ENCODE data around the gene SMDT1. TPM values are rescaled to one million over a fixed set of nuclear protein-coding genes. Genes with fewer than 3 reads are reported as not detected.

SMDT1 gene
- polyA plus RNA-seq, 1 of the 3 experiments (the other 2 are of a cell fraction) = 29.8 TPM

DNA sequence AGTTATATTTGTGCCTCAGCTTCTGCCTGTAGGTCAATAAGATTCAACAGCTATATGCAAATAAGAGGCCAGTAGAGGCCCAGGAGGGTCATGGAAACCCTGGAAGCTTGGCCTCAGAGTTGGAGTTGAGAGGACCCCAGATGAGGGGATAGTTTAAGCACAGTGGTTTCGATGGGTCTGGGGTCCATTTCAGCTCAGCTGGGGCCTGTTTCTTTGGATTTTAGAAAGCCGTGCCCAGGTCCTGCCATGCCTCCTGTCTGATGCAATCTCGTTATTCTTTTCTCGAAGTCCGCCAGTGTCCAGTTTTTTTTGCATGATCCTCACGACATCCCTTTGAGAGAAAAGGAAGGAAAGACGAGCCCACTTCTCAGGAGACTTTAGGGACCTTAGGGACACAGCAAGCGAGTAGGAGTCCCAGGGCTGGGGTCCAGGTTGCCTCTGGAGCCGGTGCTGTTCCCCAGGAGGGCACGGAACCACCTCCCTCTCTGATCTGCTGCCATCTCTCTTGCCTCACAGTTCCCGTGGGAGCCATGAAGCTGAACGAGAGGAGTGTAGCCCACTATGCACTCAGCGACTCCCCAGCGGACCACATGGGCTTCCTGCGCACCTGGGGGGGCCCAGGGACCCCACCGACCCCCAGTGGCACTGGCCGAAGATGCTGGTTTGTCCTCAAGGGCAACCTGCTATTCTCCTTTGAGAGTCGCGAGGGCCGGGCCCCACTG, 2.6 kb upstream of the SMDT1 start (continued):
- TF ChIP-seq, protein P1, sequence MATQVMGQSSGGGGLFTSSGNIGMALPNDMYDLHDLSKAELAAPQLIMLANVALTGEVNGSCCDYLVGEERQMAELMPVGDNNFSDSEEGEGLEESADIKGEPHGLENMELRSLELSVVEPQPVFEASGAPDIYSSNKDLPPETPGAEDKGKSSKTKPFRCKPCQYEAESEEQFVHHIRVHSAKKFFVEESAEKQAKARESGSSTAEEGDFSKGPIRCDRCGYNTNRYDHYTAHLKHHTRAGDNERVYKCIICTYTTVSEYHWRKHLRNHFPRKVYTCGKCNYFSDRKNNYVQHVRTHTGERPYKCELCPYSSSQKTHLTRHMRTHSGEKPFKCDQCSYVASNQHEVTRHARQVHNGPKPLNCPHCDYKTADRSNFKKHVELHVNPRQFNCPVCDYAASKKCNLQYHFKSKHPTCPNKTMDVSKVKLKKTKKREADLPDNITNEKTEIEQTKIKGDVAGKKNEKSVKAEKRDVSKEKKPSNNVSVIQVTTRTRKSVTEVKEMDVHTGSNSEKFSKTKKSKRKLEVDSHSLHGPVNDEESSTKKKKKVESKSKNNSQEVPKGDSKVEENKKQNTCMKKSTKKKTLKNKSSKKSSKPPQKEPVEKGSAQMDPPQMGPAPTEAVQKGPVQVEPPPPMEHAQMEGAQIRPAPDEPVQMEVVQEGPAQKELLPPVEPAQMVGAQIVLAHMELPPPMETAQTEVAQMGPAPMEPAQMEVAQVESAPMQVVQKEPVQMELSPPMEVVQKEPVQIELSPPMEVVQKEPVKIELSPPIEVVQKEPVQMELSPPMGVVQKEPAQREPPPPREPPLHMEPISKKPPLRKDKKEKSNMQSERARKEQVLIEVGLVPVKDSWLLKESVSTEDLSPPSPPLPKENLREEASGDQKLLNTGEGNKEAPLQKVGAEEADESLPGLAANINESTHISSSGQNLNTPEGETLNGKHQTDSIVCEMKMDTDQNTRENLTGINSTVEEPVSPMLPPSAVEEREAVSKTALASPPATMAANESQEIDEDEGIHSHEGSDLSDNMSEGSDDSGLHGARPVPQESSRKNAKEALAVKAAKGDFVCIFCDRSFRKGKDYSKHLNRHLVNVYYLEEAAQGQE (IDR thresholded peaks at IDR 0.05; ENCODE audit: low read depth, low read length) = no peak

DNA sequence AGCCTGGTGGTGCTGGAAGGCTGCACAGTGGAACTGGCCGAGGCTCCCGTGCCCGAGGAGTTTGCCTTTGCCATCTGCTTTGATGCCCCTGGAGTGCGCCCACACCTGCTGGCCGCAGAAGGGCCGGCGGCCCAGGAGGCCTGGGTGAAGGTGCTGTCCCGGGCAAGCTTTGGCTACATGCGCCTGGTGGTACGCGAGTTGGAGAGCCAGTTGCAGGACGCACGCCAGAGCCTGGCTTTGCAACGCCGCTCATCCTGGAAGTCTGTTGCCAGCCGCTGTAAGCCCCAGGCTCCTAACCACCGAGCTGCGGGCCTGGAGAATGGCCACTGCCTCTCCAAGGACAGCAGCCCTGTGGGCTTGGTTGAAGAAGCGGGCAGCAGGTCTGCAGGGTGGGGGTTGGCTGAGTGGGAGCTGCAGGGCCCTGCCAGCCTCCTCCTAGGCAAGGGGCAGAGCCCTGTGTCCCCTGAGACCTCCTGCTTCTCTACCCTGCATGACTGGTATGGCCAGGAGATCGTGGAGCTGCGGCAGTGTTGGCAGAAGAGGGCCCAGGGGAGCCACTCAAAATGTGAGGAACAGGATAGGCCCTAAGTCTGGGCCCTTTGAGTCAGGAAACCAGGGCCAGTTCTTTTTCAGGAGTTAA, 1.9 kb upstream of the SMDT1 start:
- no peak overlapping the region; a peak in 1 of 4 replicates for H3K27ac ChIP-seq (ENCODE audit: low read depth in 2 of 2, low read length in 1 of 2)
- WGBS (ENCODE audit: low lambda C conversion rate) = 100% methylated on average over 2 of the region's 21 CpGs
- no peaks in the 10 kb centered on the region for H3K9me2 ChIP-seq
- peaks cover 0 to 8% of the 10 kb centered on the region in 2 experiments; a peak in 2 of 4 replicates for H3K4me1 ChIP-seq (ENCODE audit: control insufficient read depth in 1 of 2, insufficient read depth in 2 of 2, low read depth in 1 of 2, low read length in 1 of 2)
- no peak overlapping the region for H3K9ac ChIP-seq
- no peak overlapping the region for H3K4me3 ChIP-seq (ENCODE audit: low read depth in 2 of 2, low read length in 1 of 2)
- no peak overlapping the region for H3K4me2 ChIP-seq
- ChIA-PET CTCF (interaction anchor here (1.2 kb wide), 1 partner anchor 14 kb away, joined by 4 read pairs; no protein-coding TSS in a partner anchor), POLR2A (no interaction called here)
- no peak for DNase-seq
- H3K79me2 ChIP-seq (ENCODE audit: insufficient read depth) = peaks cover 15% of the 10 kb centered on the region
- H4K20me1 ChIP-seq (ENCODE audit: insufficient read depth) = no peaks in the 10 kb centered on the region
- H3K9me3 ChIP-seq = no peaks in the 10 kb centered on the region
- H3F3A ChIP-seq (replicated peaks; ENCODE audit: insufficient read depth) = no peaks in the 10 kb centered on the region
- no peak overlapping the region for H2AFZ ChIP-seq (ENCODE audit: low read depth)
- H3K36me3 ChIP-seq (replicated peaks in 1 of 2; ENCODE audit: control insufficient read depth in 1 of 2, insufficient read depth in 2 of 2, low read length in 1 of 2) = no peaks in the 10 kb centered on the region
- H3K27me3 ChIP-seq (ENCODE audit: insufficient read depth) = no peaks in the 10 kb centered on the region
- TF ChIP-seq CHD2 (IDR thresholded peaks at IDR 0.05; ENCODE audit: low read length, partially characterized antibody) (no peak), TEAD4 (IDR thresholded peaks at IDR 0.05; ENCODE audit: borderline replicate concordance, insufficient read depth) (no peak), FOXM1 (IDR thresholded peaks at IDR 0.05; ENCODE audit: low read depth) (no peak), MEF2A (IDR thresholded peaks at IDR 0.05; ENCODE audit: borderline replicate concordance, low read depth) (no peak), RAD21 (IDR thresholded peaks at IDR 0.05; ENCODE audit: low read length) (no peak), FOXJ3 (CRISPR knock-in tag; IDR thresholded peaks at IDR 0.05) (no peak), EZH2phosphoT487 (IDR thresholded peaks at IDR 0.05; ENCODE audit: borderline replicate concordance, low read depth) (no peak), EP300 (IDR thresholded peaks at IDR 0.05; ENCODE audit: borderline replicate concordance in 1 of 2, low read depth in 1 of 2, low read length in 1 of 2) (no peak), YY1 (IDR thresholded peaks at IDR 0.05; ENCODE audit: low read depth) (no peak), FOSL2 (IDR thresholded peaks at IDR 0.05; ENCODE audit: borderline replicate concordance, low read depth) (no peak), RCOR1 (IDR thresholded peaks at IDR 0.05; ENCODE audit: low read length) (no peak), POLR2AphosphoS5 (IDR thresholded peaks at IDR 0.05; ENCODE audit: low read depth, low read length) (no peak)
- TF ChIP-seq, protein P2, sequence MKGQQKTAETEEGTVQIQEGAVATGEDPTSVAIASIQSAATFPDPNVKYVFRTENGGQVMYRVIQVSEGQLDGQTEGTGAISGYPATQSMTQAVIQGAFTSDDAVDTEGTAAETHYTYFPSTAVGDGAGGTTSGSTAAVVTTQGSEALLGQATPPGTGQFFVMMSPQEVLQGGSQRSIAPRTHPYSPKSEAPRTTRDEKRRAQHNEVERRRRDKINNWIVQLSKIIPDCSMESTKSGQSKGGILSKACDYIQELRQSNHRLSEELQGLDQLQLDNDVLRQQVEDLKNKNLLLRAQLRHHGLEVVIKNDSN (IDR thresholded peaks at IDR 0.05; ENCODE audit: borderline replicate concordance, low read depth) = no peak
- TF ChIP-seq, protein P3, sequence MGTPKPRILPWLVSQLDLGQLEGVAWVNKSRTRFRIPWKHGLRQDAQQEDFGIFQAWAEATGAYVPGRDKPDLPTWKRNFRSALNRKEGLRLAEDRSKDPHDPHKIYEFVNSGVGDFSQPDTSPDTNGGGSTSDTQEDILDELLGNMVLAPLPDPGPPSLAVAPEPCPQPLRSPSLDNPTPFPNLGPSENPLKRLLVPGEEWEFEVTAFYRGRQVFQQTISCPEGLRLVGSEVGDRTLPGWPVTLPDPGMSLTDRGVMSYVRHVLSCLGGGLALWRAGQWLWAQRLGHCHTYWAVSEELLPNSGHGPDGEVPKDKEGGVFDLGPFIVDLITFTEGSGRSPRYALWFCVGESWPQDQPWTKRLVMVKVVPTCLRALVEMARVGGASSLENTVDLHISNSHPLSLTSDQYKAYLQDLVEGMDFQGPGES (IDR thresholded peaks at IDR 0.05; ENCODE audit: low read depth, low read length) = no peak
- TF ChIP-seq, protein P4, sequence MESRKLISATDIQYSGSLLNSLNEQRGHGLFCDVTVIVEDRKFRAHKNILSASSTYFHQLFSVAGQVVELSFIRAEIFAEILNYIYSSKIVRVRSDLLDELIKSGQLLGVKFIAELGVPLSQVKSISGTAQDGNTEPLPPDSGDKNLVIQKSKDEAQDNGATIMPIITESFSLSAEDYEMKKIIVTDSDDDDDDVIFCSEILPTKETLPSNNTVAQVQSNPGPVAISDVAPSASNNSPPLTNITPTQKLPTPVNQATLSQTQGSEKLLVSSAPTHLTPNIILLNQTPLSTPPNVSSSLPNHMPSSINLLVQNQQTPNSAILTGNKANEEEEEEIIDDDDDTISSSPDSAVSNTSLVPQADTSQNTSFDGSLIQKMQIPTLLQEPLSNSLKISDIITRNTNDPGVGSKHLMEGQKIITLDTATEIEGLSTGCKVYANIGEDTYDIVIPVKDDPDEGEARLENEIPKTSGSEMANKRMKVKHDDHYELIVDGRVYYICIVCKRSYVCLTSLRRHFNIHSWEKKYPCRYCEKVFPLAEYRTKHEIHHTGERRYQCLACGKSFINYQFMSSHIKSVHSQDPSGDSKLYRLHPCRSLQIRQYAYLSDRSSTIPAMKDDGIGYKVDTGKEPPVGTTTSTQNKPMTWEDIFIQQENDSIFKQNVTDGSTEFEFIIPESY (IDR thresholded peaks at IDR 0.05; ENCODE audit: borderline replicate concordance, low read depth) = no peak
- TF ChIP-seq, protein P1 (IDR thresholded peaks at IDR 0.05; ENCODE audit: low read depth, low read length) = no peak

Measured in SK-N-SH (cell line).